ENCODE measurements around the gene PCK1.

DNA sequence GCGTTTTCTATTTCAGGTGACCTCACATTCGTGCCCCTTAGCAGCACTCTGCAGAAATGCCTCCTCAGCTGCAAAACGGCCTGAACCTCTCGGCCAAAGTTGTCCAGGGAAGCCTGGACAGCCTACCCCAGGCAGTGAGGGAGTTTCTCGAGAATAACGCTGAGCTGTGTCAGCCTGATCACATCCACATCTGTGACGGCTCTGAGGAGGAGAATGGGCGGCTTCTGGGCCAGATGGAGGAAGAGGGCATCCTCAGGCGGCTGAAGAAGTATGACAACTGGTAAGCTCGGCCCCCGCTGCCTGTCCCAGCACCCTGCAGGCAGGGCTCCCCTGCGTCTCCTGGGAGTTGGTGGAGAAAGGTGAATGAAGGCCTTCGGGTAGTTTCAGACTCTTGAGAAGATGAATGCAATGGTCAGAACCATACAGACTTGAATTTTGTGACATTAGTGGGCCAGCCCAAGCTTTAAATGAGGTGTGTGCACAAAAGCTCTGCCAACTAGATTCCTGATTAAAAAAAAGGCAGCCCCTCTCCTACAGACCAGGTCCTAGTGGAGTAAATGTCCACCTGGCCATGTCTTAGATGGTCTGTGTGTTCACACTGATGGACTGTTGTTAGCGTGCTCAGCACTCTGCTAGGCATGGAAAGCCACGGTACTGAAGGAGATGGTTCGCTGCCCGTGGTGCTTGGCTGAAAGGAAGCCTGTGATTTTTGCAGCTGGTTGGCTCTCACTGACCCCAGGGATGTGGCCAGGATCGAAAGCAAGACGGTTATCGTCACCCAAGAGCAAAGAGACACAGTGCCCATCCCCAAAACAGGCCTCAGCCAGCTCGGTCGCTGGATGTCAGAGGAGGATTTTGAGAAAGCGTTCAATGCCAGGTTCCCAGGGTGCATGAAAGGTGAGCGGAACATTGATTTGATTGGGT lies 708 bp downstream of the PCK1 start:
- no peak for TF ChIP-seq JUNB (IDR thresholded peaks at IDR 0.05; ENCODE audit: unreplicated experiment)
- TF ChIP-seq, protein P1, sequence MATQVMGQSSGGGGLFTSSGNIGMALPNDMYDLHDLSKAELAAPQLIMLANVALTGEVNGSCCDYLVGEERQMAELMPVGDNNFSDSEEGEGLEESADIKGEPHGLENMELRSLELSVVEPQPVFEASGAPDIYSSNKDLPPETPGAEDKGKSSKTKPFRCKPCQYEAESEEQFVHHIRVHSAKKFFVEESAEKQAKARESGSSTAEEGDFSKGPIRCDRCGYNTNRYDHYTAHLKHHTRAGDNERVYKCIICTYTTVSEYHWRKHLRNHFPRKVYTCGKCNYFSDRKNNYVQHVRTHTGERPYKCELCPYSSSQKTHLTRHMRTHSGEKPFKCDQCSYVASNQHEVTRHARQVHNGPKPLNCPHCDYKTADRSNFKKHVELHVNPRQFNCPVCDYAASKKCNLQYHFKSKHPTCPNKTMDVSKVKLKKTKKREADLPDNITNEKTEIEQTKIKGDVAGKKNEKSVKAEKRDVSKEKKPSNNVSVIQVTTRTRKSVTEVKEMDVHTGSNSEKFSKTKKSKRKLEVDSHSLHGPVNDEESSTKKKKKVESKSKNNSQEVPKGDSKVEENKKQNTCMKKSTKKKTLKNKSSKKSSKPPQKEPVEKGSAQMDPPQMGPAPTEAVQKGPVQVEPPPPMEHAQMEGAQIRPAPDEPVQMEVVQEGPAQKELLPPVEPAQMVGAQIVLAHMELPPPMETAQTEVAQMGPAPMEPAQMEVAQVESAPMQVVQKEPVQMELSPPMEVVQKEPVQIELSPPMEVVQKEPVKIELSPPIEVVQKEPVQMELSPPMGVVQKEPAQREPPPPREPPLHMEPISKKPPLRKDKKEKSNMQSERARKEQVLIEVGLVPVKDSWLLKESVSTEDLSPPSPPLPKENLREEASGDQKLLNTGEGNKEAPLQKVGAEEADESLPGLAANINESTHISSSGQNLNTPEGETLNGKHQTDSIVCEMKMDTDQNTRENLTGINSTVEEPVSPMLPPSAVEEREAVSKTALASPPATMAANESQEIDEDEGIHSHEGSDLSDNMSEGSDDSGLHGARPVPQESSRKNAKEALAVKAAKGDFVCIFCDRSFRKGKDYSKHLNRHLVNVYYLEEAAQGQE (IDR thresholded peaks at IDR 0.05; ENCODE audit: unreplicated experiment): no peak
- TF ChIP-seq, protein P2, sequence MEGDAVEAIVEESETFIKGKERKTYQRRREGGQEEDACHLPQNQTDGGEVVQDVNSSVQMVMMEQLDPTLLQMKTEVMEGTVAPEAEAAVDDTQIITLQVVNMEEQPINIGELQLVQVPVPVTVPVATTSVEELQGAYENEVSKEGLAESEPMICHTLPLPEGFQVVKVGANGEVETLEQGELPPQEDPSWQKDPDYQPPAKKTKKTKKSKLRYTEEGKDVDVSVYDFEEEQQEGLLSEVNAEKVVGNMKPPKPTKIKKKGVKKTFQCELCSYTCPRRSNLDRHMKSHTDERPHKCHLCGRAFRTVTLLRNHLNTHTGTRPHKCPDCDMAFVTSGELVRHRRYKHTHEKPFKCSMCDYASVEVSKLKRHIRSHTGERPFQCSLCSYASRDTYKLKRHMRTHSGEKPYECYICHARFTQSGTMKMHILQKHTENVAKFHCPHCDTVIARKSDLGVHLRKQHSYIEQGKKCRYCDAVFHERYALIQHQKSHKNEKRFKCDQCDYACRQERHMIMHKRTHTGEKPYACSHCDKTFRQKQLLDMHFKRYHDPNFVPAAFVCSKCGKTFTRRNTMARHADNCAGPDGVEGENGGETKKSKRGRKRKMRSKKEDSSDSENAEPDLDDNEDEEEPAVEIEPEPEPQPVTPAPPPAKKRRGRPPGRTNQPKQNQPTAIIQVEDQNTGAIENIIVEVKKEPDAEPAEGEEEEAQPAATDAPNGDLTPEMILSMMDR (conservative IDR thresholded peaks at IDR 0.05; ENCODE audit: low read depth in 2 of 2): no peak
- TF ChIP-seq, protein P3, sequence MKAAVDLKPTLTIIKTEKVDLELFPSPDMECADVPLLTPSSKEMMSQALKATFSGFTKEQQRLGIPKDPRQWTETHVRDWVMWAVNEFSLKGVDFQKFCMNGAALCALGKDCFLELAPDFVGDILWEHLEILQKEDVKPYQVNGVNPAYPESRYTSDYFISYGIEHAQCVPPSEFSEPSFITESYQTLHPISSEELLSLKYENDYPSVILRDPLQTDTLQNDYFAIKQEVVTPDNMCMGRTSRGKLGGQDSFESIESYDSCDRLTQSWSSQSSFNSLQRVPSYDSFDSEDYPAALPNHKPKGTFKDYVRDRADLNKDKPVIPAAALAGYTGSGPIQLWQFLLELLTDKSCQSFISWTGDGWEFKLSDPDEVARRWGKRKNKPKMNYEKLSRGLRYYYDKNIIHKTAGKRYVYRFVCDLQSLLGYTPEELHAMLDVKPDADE (IDR thresholded peaks at IDR 0.05): no peak
